ENCODE results near the gene KLHL25.

- TF ChIP-seq CTCF (IDR thresholded peaks at IDR 0.05), result no peak
- no peak for TF ChIP-seq POLR2AphosphoS5 (IDR thresholded peaks at IDR 0.05)
Measured at GRCh38 chr15:85773249-85773648, 21.5 kb downstream of the KLHL25 start.
